RWPE2 (cell line): ENCODE measurements around the gene QRFP.

Experiments
- ATAC-seq: fragments of 200-7000 bp; cut with Tn5 transposase; 3 replicates; pipeline ENCODE4 v1.9.1; 2021; ENCODE audit warnings: low read depth
- DNase-seq: peaks from one replicate; pipeline ENCODE4 v3.0.0-alpha.2; 2020; ENCODE audit warnings: low spot score
- H3K27ac ChIP-seq: fragments of 450-650 bp; 2 replicates; pipeline ENCODE4 v1.5.1; 2017; ENCODE audit warnings: mild to moderate bottlenecking; ENCODE audit not compliant: poor library complexity, severe bottlenecking
- H3K27me3 ChIP-seq: fragments of 250-450 bp; sonication (Bioruptor Pico); 2 replicates; pipeline ENCODE4 v1.5.1; 2021; ENCODE audit warnings: mild to moderate bottlenecking, moderate library complexity; ENCODE audit not compliant: insufficient read depth, poor library complexity, severe bottlenecking
- H3K36me3 ChIP-seq: fragments of 250-450 bp; sonication (Bioruptor Pico); 2 replicates; pipeline ENCODE4 v1.5.1; 2020; ENCODE audit warnings: low read depth, mild to moderate bottlenecking, moderate library complexity
- H3K4me1 ChIP-seq: fragments of 250-450 bp; sonication (Bioruptor Pico); 2 replicates; pipeline ENCODE4 v1.5.1; 2021; ENCODE audit warnings: mild to moderate bottlenecking, moderate library complexity; ENCODE audit not compliant: insufficient read depth, poor library complexity, severe bottlenecking
- H3K4me3 ChIP-seq: fragments of 250-450 bp; sonication (Bioruptor Pico); 2 replicates; pipeline ENCODE4 v1.5.1; 2021; ENCODE audit warnings: mild to moderate bottlenecking, moderate library complexity; ENCODE audit not compliant: severe bottlenecking
- H3K9me3 ChIP-seq: fragments of 250-450 bp; sonication (Bioruptor Pico); 2 replicates; pipeline ENCODE4 v1.5.1; 2021; ENCODE audit warnings: mild to moderate bottlenecking, moderate library complexity; ENCODE audit not compliant: severe bottlenecking
- CTCF ChIP-seq: fragments of 450-650 bp; IDR thresholded peaks from one replicate; pipeline ENCODE4 v1.5.1; 2017; ENCODE audit warnings: mild to moderate bottlenecking, moderate library complexity; ENCODE audit not compliant: poor library complexity, severe bottlenecking

Gene QRFP

DNA sequence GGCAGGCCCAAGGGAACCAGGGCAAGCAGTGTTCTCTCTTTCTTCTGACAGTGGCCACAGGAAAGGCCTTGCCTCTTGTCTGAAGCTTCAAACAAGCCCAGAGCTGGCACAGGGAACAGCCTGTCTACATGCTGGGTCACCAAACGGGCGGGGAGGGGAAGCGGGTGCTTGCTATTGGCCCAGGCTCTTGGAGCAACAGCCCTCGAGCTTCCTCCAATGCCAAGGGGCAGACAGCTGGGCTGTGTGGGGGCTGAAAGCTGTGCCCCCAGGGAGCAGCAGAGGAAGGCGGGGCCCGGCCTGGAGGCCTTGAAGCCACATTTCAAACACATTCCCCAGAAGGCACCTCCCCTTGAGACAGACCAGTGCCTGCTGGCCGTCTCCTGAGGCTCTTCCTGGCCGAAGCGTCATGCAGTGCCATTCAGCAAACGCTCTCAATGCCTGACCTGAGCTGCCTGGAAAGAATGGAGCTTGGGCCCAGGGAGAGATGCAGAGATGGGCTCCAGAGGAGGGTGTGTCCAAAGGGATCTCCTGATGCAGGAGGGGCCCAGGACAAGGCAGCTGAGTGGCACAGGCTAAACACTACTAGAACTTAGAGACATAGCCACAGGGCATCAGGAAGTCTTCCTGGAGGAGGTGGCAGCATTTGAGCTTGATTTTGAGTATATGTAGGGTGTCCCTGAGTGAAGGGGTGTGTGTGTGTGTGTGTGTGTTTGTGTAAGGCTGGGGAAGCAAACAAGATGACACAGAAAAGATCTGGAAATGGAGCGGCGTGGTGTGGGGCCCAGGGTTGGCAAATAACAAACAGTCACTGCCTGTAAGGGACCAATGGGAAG lies 39.9 kb upstream of the QRFP start:
- no peaks in the 10 kb centered on the region for H3K36me3 ChIP-seq
- H3K27me3 ChIP-seq: no peaks in the 10 kb centered on the region
- H3K27ac ChIP-seq: peak overlapping the region; percentile 68
- H3K4me1 ChIP-seq: peaks cover 31% of the 10 kb centered on the region
- peak; percentile 48 for ATAC-seq
- TF ChIP-seq CTCF: no peak
- no peak for DNase-seq
- H3K4me3 ChIP-seq: no peak overlapping the region
- H3K9me3 ChIP-seq: no peaks in the 10 kb centered on the region

- DNase-seq (no peak), ATAC-seq (no peak)
- TF ChIP-seq CTCF: no peak
- Histone ChIP-seq H3K4me3 (no peak overlapping the region), H3K27me3 (no peaks in the 10 kb centered on the region), H3K27ac (peak overlapping the region; percentile 68), H3K4me1 (peaks cover 35% of the 10 kb centered on the region), H3K36me3 (no peaks in the 10 kb centered on the region), H3K9me3 (peaks cover 2% of the 10 kb centered on the region)
These were observed 39.1 kb upstream of the QRFP start for GRCh38 chr9:130935648-130936271.

- Histone ChIP-seq H3K4me1 (peaks cover 35% of the 10 kb centered on the region), H3K27me3 (no peaks in the 10 kb centered on the region), H3K4me3 (no peak overlapping the region), H3K9me3 (peaks cover 2% of the 10 kb centered on the region), H3K27ac (peak overlapping the region; percentile 68), H3K36me3 (no peaks in the 10 kb centered on the region)
- DNase-seq (no peak), ATAC-seq (no peak)
- no peak for TF ChIP-seq CTCF
These were observed 38.4 kb upstream of the QRFP start for GRCh38 chr9:130934702-130935647.

DNA sequence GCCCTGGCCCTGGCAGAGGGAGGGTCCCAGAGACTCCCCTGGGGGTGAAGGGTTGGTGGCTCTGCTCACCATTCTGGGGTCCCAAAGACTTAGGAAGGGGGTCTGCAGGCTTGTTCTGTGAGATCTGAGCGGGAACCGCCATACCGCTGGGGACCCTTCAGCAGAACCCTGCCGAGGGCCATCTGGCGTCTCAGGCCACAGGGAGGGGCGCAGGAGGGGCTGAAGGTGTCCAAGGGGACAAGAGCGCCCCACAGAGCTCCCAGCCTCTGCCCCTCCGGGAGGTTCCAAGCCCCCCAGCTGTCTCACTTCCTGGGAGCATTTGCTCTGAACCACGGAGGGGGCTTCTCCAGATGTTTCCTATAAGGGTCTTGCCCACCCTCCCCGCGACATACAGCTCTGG lies 37.6 kb upstream of the QRFP start:
- Histone ChIP-seq H3K9me3 (peaks cover 2% of the 10 kb centered on the region), H3K27ac (peak overlapping the region; percentile 70), H3K36me3 (no peaks in the 10 kb centered on the region), H3K27me3 (no peaks in the 10 kb centered on the region), H3K4me1 (peaks cover 35% of the 10 kb centered on the region), H3K4me3 (no peak overlapping the region)
- TF ChIP-seq CTCF: no peak
- ATAC-seq: no peak
- DNase-seq: no peak
